ENCODE results near the gene TMCO6.
"Not testable (repeated sequence)": the region's sequence is repeated elsewhere in the genome, so short reads cannot be mapped to it uniquely, and the experiment has no call there.

The TMCO6 gene

GRCh38 chr5:140602147-140602546, 37.1 kb upstream of the TMCO6 start:
- Histone ChIP-seq H3K4me1 (ENCODE audit: control insufficient read depth, insufficient read depth, low read length) (no peaks in the 10 kb centered on the region), H3K27ac (ENCODE audit: extremely low read depth, low read depth, low read length) (no peak overlapping the region), H3K4me3 (ENCODE audit: low read depth, low read length) (no peak overlapping the region), H3K36me3 (ENCODE audit: control insufficient read depth in 2 of 2, insufficient read depth in 1 of 2, low read length in 2 of 2) (no peaks in the 10 kb centered on the region), H3K9me3 (ENCODE audit: control insufficient read depth, insufficient read depth, low read depth, low read length) (no peaks in the 10 kb centered on the region)
- TF ChIP-seq ZNF768 (tag by site-specific recombination; IDR thresholded peaks at IDR 0.05): no peak
- no peak for TF ChIP-seq HOXA7 (CRISPR knock-in tag; IDR thresholded peaks at IDR 0.05; ENCODE audit: borderline replicate concordance)
- no peak for TF ChIP-seq ZNF548 (tag by site-specific recombination; IDR thresholded peaks at IDR 0.05)
- TF ChIP-seq ZNF114 (tag by site-specific recombination; IDR thresholded peaks at IDR 0.05): no peak
- TF ChIP-seq PRDM4 (tag by site-specific recombination; IDR thresholded peaks at IDR 0.05): no peak
- TF ChIP-seq GFI1B (tag by site-specific recombination; IDR thresholded peaks at IDR 0.05): no peak
- TF ChIP-seq SP3 (tag by site-specific recombination; IDR thresholded peaks at IDR 0.05): no peak
- TF ChIP-seq ZNF660 (tag by site-specific recombination; IDR thresholded peaks at IDR 0.05): no peak
- no peak for TF ChIP-seq ZNF202 (tag by site-specific recombination; IDR thresholded peaks at IDR 0.05; ENCODE audit: borderline replicate concordance)
- no peak for TF ChIP-seq ZNF16 (tag by site-specific recombination; IDR thresholded peaks at IDR 0.05; ENCODE audit: low read depth)
- TF ChIP-seq SCRT1 (tag by site-specific recombination; IDR thresholded peaks at IDR 0.05; ENCODE audit: borderline replicate concordance): no peak
- no peak for TF ChIP-seq ZNF146 (tag by site-specific recombination; IDR thresholded peaks at IDR 0.05)
- ChIA-PET POLR2A (no interaction called here), CTCF (no interaction called here)

- H3K36me3 ChIP-seq (ENCODE audit: control insufficient read depth in 2 of 2, insufficient read depth in 1 of 2, low read length in 2 of 2); POLR2A ChIA-PET; H3K4me1 ChIP-seq (ENCODE audit: control insufficient read depth, insufficient read depth, low read length); H3K9me3 ChIP-seq (ENCODE audit: control insufficient read depth, insufficient read depth, low read depth, low read length); H3K27ac ChIP-seq (ENCODE audit: extremely low read depth, low read depth, low read length); H3K4me3 ChIP-seq (ENCODE audit: low read depth, low read length): not testable (repeated sequence)
- CTCF ChIA-PET: interaction anchor here (0.5 kb wide), 1 partner anchor 20 kb away, joined by 4 read pairs; no protein-coding TSS in a partner anchor
Measured at GRCh38 chr5:140603446-140603698, 35.9 kb upstream of the TMCO6 start.

- CTCF ChIA-PET: interaction anchor here (0.5 to 0.9 kb wide), 3 partner anchors 20 to 230 kb away, joined by 3 to 4 read pairs (median 4); no protein-coding TSS in a partner anchor
- POLR2A ChIA-PET: no interaction called here
- Histone ChIP-seq H3K4me3 (ENCODE audit: low read depth, low read length) (no peak overlapping the region), H3K4me1 (ENCODE audit: control insufficient read depth, insufficient read depth, low read length) (no peaks in the 10 kb centered on the region), H3K9me3 (ENCODE audit: control insufficient read depth, insufficient read depth, low read depth, low read length) (no peaks in the 10 kb centered on the region), H3K36me3 (ENCODE audit: control insufficient read depth in 2 of 2, insufficient read depth in 1 of 2, low read length in 2 of 2) (no peaks in the 10 kb centered on the region), H3K27ac (ENCODE audit: extremely low read depth, low read depth, low read length) (no peak overlapping the region)
- TF ChIP-seq ZNF549 (tag by site-specific recombination; IDR thresholded peaks at IDR 0.05) (no peak), ELK4 (IDR thresholded peaks at IDR 0.05; ENCODE audit: borderline replicate concordance, low read depth, low read length) (no peak), ZNF184 (tag by site-specific recombination; IDR thresholded peaks at IDR 0.05) (no peak), ZNF16 (tag by site-specific recombination; IDR thresholded peaks at IDR 0.05; ENCODE audit: low read depth) (no peak), ZBTB26 (tag by site-specific recombination; optimal IDR thresholded peaks at IDR 0.05) (no peak), ZNF211 (tag by site-specific recombination; IDR thresholded peaks at IDR 0.05; ENCODE audit: low read depth) (no peak), ZNF362 (tag by site-specific recombination; IDR thresholded peaks at IDR 0.05) (no peak), GLIS2 (tag by site-specific recombination; IDR thresholded peaks at IDR 0.05) (no peak), ZNF501 (tag by site-specific recombination; IDR thresholded peaks at IDR 0.05) (no peak), ZNF626 (tag by site-specific recombination; IDR thresholded peaks at IDR 0.05) (no peak), AEBP2 (tag by site-specific recombination; IDR thresholded peaks at IDR 0.05; ENCODE audit: borderline replicate concordance) (no peak), ZNF146 (tag by site-specific recombination; IDR thresholded peaks at IDR 0.05) (no peak), ZNF692 (tag by site-specific recombination; IDR thresholded peaks at IDR 0.05) (no peak), ZNF302 (tag by site-specific recombination; IDR thresholded peaks at IDR 0.05; ENCODE audit: low read depth) (no peak), ZNF843 (tag by site-specific recombination; IDR thresholded peaks at IDR 0.05) (no peak)
Measured at GRCh38 chr5:140603734-140604133, 35.5 kb upstream of the TMCO6 start.

Measured in HEK293 (cell line).